ENCODE data around the gene OMP.

The OMP gene

GRCh38 chr11:77066229-77067042 lies 36.2 kb upstream of the OMP start, which contains the start of gene CAPN5 (continued):
- TF ChIP-seq ZNF155 (tag by site-specific recombination; IDR thresholded peaks at IDR 0.05) = no peak
- TF ChIP-seq ZNF571 (tag by site-specific recombination; IDR thresholded peaks at IDR 0.05) = no peak
- peak; percentile 43 for TF ChIP-seq ZBTB26 (tag by site-specific recombination; optimal IDR thresholded peaks at IDR 0.05)
- TF ChIP-seq PATZ1 (tag by site-specific recombination; IDR thresholded peaks at IDR 0.05) = peak; percentile 68
- no peak for TF ChIP-seq EGR2 (tag by site-specific recombination; IDR thresholded peaks at IDR 0.05; ENCODE audit: low read depth)
- peak; percentile 80 for TF ChIP-seq ZNF600 (tag by site-specific recombination; IDR thresholded peaks at IDR 0.05)
- no peak for TF ChIP-seq ZNF16 (tag by site-specific recombination; IDR thresholded peaks at IDR 0.05; ENCODE audit: low read depth)
- TF ChIP-seq ZNF335 (tag by site-specific recombination; conservative IDR thresholded peaks at IDR 0.05) = peak; percentile 78
- TF ChIP-seq ZNF214 (tag by site-specific recombination; IDR thresholded peaks at IDR 0.05; ENCODE audit: borderline replicate concordance) = no peak
- no peak for TF ChIP-seq KLF8 (tag by site-specific recombination; IDR thresholded peaks at IDR 0.05)
- no peak for TF ChIP-seq ZNF621 (tag by site-specific recombination; IDR thresholded peaks at IDR 0.05)
- TF ChIP-seq, protein P1, sequence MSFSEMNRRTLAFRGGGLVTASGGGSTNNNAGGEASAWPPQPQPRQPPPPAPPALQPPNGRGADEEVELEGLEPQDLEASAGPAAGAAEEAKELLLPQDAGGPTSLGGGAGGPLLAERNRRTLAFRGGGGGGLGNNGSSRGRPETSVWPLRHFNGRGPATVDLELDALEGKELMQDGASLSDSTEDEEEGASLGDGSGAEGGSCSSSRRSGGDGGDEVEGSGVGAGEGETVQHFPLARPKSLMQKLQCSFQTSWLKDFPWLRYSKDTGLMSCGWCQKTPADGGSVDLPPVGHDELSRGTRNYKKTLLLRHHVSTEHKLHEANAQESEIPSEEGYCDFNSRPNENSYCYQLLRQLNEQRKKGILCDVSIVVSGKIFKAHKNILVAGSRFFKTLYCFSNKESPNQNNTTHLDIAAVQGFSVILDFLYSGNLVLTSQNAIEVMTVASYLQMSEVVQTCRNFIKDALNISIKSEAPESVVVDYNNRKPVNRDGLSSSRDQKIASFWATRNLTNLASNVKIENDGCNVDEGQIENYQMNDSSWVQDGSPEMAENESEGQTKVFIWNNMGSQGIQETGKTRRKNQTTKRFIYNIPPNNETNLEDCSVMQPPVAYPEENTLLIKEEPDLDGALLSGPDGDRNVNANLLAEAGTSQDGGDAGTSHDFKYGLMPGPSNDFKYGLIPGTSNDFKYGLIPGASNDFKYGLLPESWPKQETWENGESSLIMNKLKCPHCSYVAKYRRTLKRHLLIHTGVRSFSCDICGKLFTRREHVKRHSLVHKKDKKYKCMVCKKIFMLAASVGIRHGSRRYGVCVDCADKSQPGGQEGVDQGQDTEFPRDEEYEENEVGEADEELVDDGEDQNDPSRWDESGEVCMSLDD (tag by site-specific recombination; IDR thresholded peaks at IDR 0.05) = peak; percentile 46; the same call in 1 of the 2 replicates
- TF ChIP-seq, protein P2, sequence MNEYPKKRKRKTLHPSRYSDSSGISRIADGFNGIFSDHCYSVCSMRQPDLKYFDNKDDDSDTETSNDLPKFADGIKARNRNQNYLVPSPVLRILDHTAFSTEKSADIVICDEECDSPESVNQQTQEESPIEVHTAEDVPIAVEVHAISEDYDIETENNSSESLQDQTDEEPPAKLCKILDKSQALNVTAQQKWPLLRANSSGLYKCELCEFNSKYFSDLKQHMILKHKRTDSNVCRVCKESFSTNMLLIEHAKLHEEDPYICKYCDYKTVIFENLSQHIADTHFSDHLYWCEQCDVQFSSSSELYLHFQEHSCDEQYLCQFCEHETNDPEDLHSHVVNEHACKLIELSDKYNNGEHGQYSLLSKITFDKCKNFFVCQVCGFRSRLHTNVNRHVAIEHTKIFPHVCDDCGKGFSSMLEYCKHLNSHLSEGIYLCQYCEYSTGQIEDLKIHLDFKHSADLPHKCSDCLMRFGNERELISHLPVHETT (tag by site-specific recombination; IDR thresholded peaks at IDR 0.05) = no peak
- TF ChIP-seq KLF16 (tag by site-specific recombination; IDR thresholded peaks at IDR 0.05) = peak; percentile 50; the same call in 1 of the 2 replicates
- TF ChIP-seq ZNF280D (tag by site-specific recombination; IDR thresholded peaks at IDR 0.05) = no peak
- TF ChIP-seq ZNF221 (tag by site-specific recombination; IDR thresholded peaks at IDR 0.05; ENCODE audit: borderline replicate concordance) = no peak
- TF ChIP-seq MZF1 (tag by site-specific recombination; IDR thresholded peaks at IDR 0.05; ENCODE audit: borderline replicate concordance) = no peak
- TF ChIP-seq ZNF169 (tag by site-specific recombination; IDR thresholded peaks at IDR 0.05) = no peak
- no peak for TF ChIP-seq YY1 (tag by site-specific recombination; IDR thresholded peaks at IDR 0.05)
- peak; percentile 30 for TF ChIP-seq ZNF660 (tag by site-specific recombination; IDR thresholded peaks at IDR 0.05)
- no peak for TF ChIP-seq ZNF2 (tag by site-specific recombination; IDR thresholded peaks at IDR 0.05)
- TF ChIP-seq, protein P3, sequence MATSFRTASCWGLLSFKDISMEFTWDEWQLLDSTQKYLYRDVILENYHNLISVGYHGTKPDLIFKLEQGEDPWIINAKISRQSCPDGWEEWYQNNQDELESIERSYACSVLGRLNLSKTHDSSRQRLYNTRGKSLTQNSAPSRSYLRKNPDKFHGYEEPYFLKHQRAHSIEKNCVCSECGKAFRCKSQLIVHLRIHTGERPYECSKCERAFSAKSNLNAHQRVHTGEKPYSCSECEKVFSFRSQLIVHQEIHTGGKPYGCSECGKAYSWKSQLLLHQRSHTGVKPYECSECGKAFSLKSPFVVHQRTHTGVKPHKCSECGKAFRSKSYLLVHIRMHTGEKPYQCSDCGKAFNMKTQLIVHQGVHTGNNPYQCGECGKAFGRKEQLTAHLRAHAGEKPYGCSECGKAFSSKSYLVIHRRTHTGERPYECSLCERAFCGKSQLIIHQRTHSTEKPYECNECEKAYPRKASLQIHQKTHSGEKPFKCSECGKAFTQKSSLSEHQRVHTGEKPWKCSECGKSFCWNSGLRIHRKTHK (tag by site-specific recombination; IDR thresholded peaks at IDR 0.05) = no peak
- TF ChIP-seq ZNF391 (tag by site-specific recombination; IDR thresholded peaks at IDR 0.05; ENCODE audit: borderline replicate concordance, low read depth) = no peak
- no peak for TF ChIP-seq ZNF184 (tag by site-specific recombination; IDR thresholded peaks at IDR 0.05)
- peak; percentile 31 for TF ChIP-seq GLIS1 (tag by site-specific recombination; IDR thresholded peaks at IDR 0.05)
- peak; percentile 85 for TF ChIP-seq ZBTB20 (tag by site-specific recombination; IDR thresholded peaks at IDR 0.05)
